OCI-LY3 (cell line): ENCODE results near the gene BCL10.
A peak's percentile ranks its signal among the peaks of the same experiment; 100 is the strongest.

Experiments
- H2AFZ ChIP-seq: fragments of 200-600, 300-600 bp; shearing (Covaris generic); 2 replicates; pipeline ENCODE4 v1.6.0; 2014; ENCODE audit warnings: antibody characterized with exemption, low read depth, low read length
- H3K27ac ChIP-seq: fragments of 200-600, 300-600 bp; sonication (generic); 2 replicates; pipeline ENCODE4 v1.5.1; 2014; ENCODE audit warnings: mild to moderate bottlenecking, low read length, moderate library complexity, mixed read lengths
- H3K27me3 ChIP-seq: fragments of 200-600, 300-600 bp; sonication (generic); 2 replicates; pipeline ENCODE4 v1.6.1; 2014; ENCODE audit warnings: low read depth, low read length, mixed read lengths
- H3K36me3 ChIP-seq: fragments of 200-600, 300-600 bp; sonication (generic); replicated peaks from 2 replicates; pipeline ENCODE3; 2014; ENCODE audit warnings: low read depth, low read length, mixed read lengths
- H3K4me1 ChIP-seq: fragments of 300-600, 200-600 bp; sonication (generic); 2 replicates; pipeline ENCODE4 v1.6.1; 2014; ENCODE audit warnings: low read length, mixed read lengths
- H3K4me2 ChIP-seq: fragments of 200-600, 300-600 bp; sonication (generic); 2 replicates; pipeline ENCODE4 v1.6.1; 2014; ENCODE audit warnings: low read length, mixed read lengths
- H3K4me3 ChIP-seq: fragments of 300-600, 200-600 bp; sonication (generic); 2 replicates; pipeline ENCODE4 v1.5.1; 2014; ENCODE audit warnings: antibody characterized with exemption, mild to moderate bottlenecking, low read length, moderate library complexity
- H3K79me2 ChIP-seq: fragments of 300-600, 200-600 bp; shearing (Covaris generic); 2 replicates; pipeline ENCODE4 v1.6.1; 2014; ENCODE audit warnings: mild to moderate bottlenecking, low read length, mixed read lengths
- H3K9ac ChIP-seq: fragments of 300-600, 200-600 bp; shearing (Covaris generic); 2 replicates; pipeline ENCODE4 v1.6.0; 2014; ENCODE audit warnings: mild to moderate bottlenecking, low read length, moderate library complexity
- H3K9me3 ChIP-seq: fragments of 200-600, 300-600 bp; shearing (Covaris generic); 2 replicates; pipeline ENCODE4 v1.6.1; 2014; ENCODE audit warnings: low read length, mixed read lengths; ENCODE audit not compliant: insufficient read depth
- H4K20me1 ChIP-seq: fragments of 200-600, 300-600 bp; sonication (generic); 2 replicates; pipeline ENCODE4 v1.6.1; 2016; ENCODE audit warnings: low read length, mixed read lengths; ENCODE audit not compliant: insufficient read depth
- EZH2phosphoT487 ChIP-seq: fragments of 200-600 bp; shearing (Covaris generic); IDR thresholded peaks from 2 replicates; pipeline ENCODE4 v1.6.1; 2018; ENCODE audit warnings: antibody characterized with exemption, mixed run types, low read depth
- TF ChIP-seq, protein P1 (sequence below): fragments of 200-600, 300-600 bp; sonication (generic); IDR thresholded peaks from 2 replicates; pipeline ENCODE4 v1.5.1; 2014; ENCODE audit warnings: antibody characterized with exemption, low read length, low read depth

The BCL10 gene

GRCh38 chr1:85267313-85267712 lies 9.1 kb downstream of the BCL10 start:
- Histone ChIP-seq H3K9me3 (no peaks in the 10 kb centered on the region), H3K4me2 (no peak overlapping the region), H3K27ac (no peak overlapping the region), H3K79me2 (peaks cover 15% of the 10 kb centered on the region; the same call in 1 of the 2 replicates), H3K27me3 (no peaks in the 10 kb centered on the region), H3K4me1 (no peaks in the 10 kb centered on the region), H3K4me3 (no peak overlapping the region), H3K9ac (no peak overlapping the region), H4K20me1 (0 out of 2 replicates have a peak, but pooled peaks cover 3% of the 10 kb centered on the region), H2AFZ (no peak overlapping the region), H3K36me3 (peaks cover 49% of the 10 kb centered on the region)
- TF ChIP-seq, protein P1, sequence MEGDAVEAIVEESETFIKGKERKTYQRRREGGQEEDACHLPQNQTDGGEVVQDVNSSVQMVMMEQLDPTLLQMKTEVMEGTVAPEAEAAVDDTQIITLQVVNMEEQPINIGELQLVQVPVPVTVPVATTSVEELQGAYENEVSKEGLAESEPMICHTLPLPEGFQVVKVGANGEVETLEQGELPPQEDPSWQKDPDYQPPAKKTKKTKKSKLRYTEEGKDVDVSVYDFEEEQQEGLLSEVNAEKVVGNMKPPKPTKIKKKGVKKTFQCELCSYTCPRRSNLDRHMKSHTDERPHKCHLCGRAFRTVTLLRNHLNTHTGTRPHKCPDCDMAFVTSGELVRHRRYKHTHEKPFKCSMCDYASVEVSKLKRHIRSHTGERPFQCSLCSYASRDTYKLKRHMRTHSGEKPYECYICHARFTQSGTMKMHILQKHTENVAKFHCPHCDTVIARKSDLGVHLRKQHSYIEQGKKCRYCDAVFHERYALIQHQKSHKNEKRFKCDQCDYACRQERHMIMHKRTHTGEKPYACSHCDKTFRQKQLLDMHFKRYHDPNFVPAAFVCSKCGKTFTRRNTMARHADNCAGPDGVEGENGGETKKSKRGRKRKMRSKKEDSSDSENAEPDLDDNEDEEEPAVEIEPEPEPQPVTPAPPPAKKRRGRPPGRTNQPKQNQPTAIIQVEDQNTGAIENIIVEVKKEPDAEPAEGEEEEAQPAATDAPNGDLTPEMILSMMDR, result no peak

DNA sequence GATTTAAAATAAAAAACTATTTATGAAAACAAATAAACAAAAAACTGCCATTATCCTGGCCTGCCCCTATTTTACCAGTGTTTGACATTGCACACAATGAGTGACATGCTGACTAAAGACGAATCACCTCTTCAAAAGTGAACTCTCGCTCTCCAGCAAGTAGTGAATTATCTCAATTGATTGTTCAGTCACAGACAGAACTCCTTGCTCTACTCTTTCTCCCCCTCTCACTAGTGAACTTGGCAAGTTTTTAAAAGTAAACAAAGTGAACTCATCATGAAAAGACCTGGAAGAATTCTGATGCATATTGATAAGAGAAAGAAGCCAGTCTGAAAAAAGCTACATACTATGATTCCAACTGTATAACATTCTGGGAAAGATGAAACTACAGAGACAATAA lies 12.3 kb downstream of the BCL10 start:
- no peak overlapping the region for H3K27ac ChIP-seq
- H4K20me1 ChIP-seq, result no peaks in the 10 kb centered on the region
- no peaks in the 10 kb centered on the region for H3K9me3 ChIP-seq
- H3K36me3 ChIP-seq, result peaks cover 37% of the 10 kb centered on the region
- H3K27me3 ChIP-seq, result no peaks in the 10 kb centered on the region
- H2AFZ ChIP-seq, result no peak overlapping the region
- no peak for TF ChIP-seq EZH2phosphoT487
- TF ChIP-seq, protein P1, result no peak
- H3K4me3 ChIP-seq, result no peak overlapping the region
- H3K4me1 ChIP-seq, result peaks cover 3% of the 10 kb centered on the region; the same call in 1 of the 2 replicates
- no peak overlapping the region for H3K9ac ChIP-seq
- peaks cover 3% of the 10 kb centered on the region for H3K79me2 ChIP-seq
- H3K4me2 ChIP-seq, result no peak overlapping the region

DNA sequence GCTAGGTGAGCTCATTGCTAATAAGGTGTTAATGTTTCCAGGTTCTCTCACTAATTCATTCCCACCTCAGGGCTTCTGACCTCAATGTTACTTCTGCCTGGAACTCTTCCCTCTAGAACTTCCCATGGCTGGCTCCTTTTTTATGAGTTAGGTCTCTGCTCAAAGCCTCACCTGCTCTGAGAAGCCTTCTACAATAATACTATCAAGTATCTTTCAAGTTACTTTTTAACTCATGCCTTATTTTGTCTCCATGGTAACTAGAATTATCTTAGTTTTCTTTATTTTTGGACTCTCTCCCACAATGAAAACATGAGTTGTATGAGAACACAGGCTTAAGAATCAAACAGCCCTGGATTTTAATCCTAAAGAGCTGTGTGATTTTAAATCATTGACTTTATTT lies 13.4 kb downstream of the BCL10 start:
- Histone ChIP-seq H3K4me2 (no peak overlapping the region), H3K27ac (no peak overlapping the region), H4K20me1 (peaks cover 6% of the 10 kb centered on the region), H3K79me2 (peaks cover 15% of the 10 kb centered on the region), H2AFZ (no peak overlapping the region), H3K9me3 (no peaks in the 10 kb centered on the region), H3K4me1 (peaks cover 10% of the 10 kb centered on the region), H3K27me3 (no peaks in the 10 kb centered on the region), H3K4me3 (no peak overlapping the region), H3K9ac (no peak overlapping the region), H3K36me3 (peaks cover 32% of the 10 kb centered on the region)
- no peak for TF ChIP-seq EZH2phosphoT487
- TF ChIP-seq, protein P1, result no peak

DNA sequence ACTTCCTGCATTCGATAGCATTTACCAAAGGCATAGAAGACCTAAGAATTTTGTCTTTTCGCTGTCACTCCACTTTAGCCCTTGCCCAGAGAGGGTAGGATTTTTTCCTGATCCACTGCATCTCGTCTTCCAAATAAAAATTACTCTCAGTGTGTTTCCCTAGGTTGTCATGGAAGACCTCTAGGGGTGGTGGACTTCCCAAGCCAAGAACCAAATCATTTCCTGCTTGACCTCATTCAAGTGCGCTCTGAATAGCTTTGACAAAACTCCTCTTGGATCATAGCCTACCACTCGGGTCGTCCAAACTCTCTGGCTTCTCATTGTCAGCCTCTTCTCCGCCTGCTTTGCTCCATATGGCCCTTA lies 16.5 kb downstream of the BCL10 start:
- Histone ChIP-seq H3K27me3 (no peaks in the 10 kb centered on the region), H3K4me3 (peak overlapping the region; percentile 95), H3K27ac (no peak overlapping the region), H3K4me2 (peak overlapping the region; percentile 80), H3K36me3 (peaks cover 33% of the 10 kb centered on the region), H3K9ac (0 out of 2 replicates have a peak overlapping the region, but pooled peaks have one; percentile 29), H3K9me3 (no peaks in the 10 kb centered on the region), H4K20me1 (peaks cover 6% of the 10 kb centered on the region), H3K4me1 (peaks cover 10% of the 10 kb centered on the region), H3K79me2 (peaks cover 20% of the 10 kb centered on the region), H2AFZ (peak overlapping the region; percentile 88)
- no peak for TF ChIP-seq EZH2phosphoT487
- TF ChIP-seq, protein P1, result no peak
